Right hindlimb (tissue), 1 donor: ENCODE measurements around the gene VRTN.
A peak's percentile ranks its signal among the peaks of the same experiment; 100 is the strongest.
"Not testable (repeated sequence)": the region's sequence is repeated elsewhere in the genome, so short reads cannot be mapped to it uniquely, and the experiment has no call there.

Experiments
- DNase-seq: peaks from one replicate; pipeline ENCODE4 v3.0.0-alpha.2; 2018

VRTN gene

GRCh38 chr14:74348241-74348734 is at the start of gene VRTN:
VRTN (plus strand) TSS chr14:74348471; CDS start chr14:74356784, 8,313 bp downstream.
- no peak for DNase-seq

GRCh38 chr14:74299061-74299545 is 49.2 kb upstream of the VRTN start:
- DNase-seq, result no peak

- DNase-seq, result no peak
These were observed 46.6 kb upstream of the VRTN start for GRCh38 chr14:74301594-74302151.

GRCh38 chr14:74302152-74302628 is 46.1 kb upstream of the VRTN start:
- DNase-seq, result no peak

GRCh38 chr14:74302634-74303569 is 45.4 kb upstream of the VRTN start, which contains the start of gene ABCD4:
ABCD4 (minus strand) TSS chr14:74302934; CDS start chr14:74302912, 22 bp downstream.
- peak; percentile 96 for DNase-seq

GRCh38 chr14:74308695-74309094 is 39.6 kb upstream of the VRTN start:
- DNase-seq, result no peak

- no peak for DNase-seq
These were observed 38.9 kb upstream of the VRTN start for GRCh38 chr14:74309125-74310022.

- no peak for DNase-seq
These were observed 36.1 kb upstream of the VRTN start for GRCh38 chr14:74312161-74312560.

GRCh38 chr14:74313601-74314000 is 34.7 kb upstream of the VRTN start:
- no peak for DNase-seq

- DNase-seq, result no peak
These were observed 33.7 kb upstream of the VRTN start for GRCh38 chr14:74314576-74314975.

GRCh38 chr14:74324931-74325361 is 23.3 kb upstream of the VRTN start:
- DNase-seq, result no peak

- no peak for DNase-seq
These were observed 22.8 kb upstream of the VRTN start for GRCh38 chr14:74325446-74325845.

GRCh38 chr14:74326369-74327152 is 21.7 kb upstream of the VRTN start:
- peak; percentile 64 for DNase-seq

- not testable (repeated sequence) for DNase-seq
These were observed 18.2 kb upstream of the VRTN start for GRCh38 chr14:74329950-74330552.

- no peak for DNase-seq
These were observed 14.4 kb upstream of the VRTN start for GRCh38 chr14:74333909-74334308.

- no peak for DNase-seq
These were observed 1.9 kb upstream of the VRTN start for GRCh38 chr14:74346341-74346740.

- DNase-seq, result no peak
These were observed 1.0 kb upstream of the VRTN start for GRCh38 chr14:74347097-74347794.

GRCh38 chr14:74347795-74348100 is 523 bp upstream of the VRTN start:
- no peak for DNase-seq

- DNase-seq, result no peak
These were observed 628 bp downstream of the VRTN start for GRCh38 chr14:74348735-74349463.

- no peak for DNase-seq
These were observed 1.5 kb downstream of the VRTN start for GRCh38 chr14:74349757-74350156.
